Astrocyte (in vitro differentiated cells and primary cell): Measurements from ENCODE around the gene CFTR.
"Not testable (repeated sequence)": the region's sequence is repeated elsewhere in the genome, so short reads cannot be mapped to it uniquely, and the experiment has no call there.

Source experiments
- EZH2 ChIP-seq: IDR thresholded peaks from 2 replicates; pipeline ENCODE4 v1.6.1; 2012; ENCODE audit warnings: mild to moderate bottlenecking, low read length, inconsistent platforms; ENCODE audit not compliant: insufficient read depth
- TF ChIP-seq, protein P1 (sequence below): IDR thresholded peaks from 2 replicates; pipeline ENCODE4 v1.5.1; 2011; ENCODE audit warnings: low read depth, mild to moderate bottlenecking, inconsistent platforms, low read length, moderate library complexity; ENCODE audit not compliant: insufficient read depth

DNA sequence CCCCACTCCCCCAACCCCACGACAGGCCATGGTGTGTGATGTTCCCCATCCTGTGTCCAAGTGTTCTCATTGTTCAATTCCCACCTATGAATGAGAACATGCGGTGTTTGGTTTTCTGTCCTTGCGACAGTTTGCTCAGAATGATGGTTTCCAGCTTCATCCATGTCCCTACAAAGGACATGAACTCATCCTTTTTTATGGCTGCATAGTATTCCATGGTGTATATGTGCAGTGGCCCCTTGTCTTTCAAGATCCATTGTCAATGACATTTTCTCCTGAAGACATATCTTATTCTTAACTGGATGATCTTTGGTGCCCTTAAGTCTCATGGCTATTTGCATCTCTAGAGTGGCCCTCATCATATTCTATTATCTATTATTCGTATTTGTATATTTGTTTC is 19.0 kb upstream of the CFTR start:
- TF ChIP-seq, protein P1, sequence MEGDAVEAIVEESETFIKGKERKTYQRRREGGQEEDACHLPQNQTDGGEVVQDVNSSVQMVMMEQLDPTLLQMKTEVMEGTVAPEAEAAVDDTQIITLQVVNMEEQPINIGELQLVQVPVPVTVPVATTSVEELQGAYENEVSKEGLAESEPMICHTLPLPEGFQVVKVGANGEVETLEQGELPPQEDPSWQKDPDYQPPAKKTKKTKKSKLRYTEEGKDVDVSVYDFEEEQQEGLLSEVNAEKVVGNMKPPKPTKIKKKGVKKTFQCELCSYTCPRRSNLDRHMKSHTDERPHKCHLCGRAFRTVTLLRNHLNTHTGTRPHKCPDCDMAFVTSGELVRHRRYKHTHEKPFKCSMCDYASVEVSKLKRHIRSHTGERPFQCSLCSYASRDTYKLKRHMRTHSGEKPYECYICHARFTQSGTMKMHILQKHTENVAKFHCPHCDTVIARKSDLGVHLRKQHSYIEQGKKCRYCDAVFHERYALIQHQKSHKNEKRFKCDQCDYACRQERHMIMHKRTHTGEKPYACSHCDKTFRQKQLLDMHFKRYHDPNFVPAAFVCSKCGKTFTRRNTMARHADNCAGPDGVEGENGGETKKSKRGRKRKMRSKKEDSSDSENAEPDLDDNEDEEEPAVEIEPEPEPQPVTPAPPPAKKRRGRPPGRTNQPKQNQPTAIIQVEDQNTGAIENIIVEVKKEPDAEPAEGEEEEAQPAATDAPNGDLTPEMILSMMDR = not testable (repeated sequence)
- not testable (repeated sequence) for TF ChIP-seq EZH2
